Fibroblast of pulmonary artery (primary cell): ENCODE measurements around the gene CCDC32.
A peak's percentile ranks its signal among the peaks of the same experiment; 100 is the strongest.

Source experiments
- DNase-seq: peaks from one replicate; pipeline ENCODE4 v3.0.0-alpha.2; 2010; ENCODE audit warnings: low read depth
- H3K4me3 ChIP-seq: replicated peaks from 2 replicates; pipeline ENCODE4 v1.5.1; 2011; ENCODE audit warnings: low read depth, mild to moderate bottlenecking, control low read depth, low read length, moderate library complexity
- TF ChIP-seq, protein P1 (sequence below): IDR thresholded peaks from 2 replicates; pipeline ENCODE4 v1.5.1; 2011; ENCODE audit warnings: mild to moderate bottlenecking, control low read depth, low read length, inconsistent platforms; ENCODE audit errors: missing control alignments

CCDC32 gene, protein sequence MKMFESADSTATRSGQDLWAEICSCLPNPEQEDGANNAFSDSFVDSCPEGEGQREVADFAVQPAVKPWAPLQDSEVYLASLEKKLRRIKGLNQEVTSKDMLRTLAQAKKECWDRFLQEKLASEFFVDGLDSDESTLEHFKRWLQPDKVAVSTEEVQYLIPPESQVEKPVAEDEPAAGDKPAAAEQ

DNA sequence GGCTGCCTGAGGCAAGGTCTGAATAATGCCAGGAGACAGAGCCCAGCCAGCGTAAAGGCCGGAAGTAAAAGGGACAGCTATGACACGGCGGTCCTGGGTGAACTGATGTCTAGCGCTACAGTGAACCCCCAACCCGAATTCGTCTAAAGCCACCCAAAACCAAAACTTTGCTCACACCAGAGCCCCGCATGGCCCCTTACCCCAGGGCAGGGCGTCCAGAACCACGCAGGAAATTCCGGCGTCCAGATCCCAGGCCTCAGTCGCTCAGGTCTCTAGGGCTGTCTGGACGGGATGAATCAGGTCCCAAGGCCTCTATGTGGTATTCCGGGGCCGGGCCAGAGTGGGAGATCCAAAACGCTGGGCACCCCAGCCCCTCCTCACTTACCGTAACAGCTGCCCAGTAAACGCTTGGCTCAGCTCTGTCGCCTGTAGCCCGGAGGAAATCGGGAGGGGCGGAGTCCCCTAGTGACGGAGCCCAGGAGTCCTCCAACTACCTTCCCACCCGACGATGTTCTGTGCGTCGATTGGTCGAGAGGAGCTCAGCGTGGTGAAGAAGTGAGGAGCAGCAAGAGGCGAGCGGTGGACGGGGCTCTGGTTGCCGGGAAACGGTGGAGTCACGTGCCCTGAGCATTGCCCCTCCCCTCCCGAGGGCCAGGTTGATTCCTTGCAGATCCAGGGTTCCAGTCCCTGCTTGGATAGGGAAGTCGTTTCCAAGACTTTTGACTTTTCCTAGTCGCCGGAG lies at the start of gene CCDC32:
TSS of gene CCDC32 (minus strand) at position 452 of the 742 bp plus-strand sequence. CDS start 2,027 bp downstream, outside the sequence.
- DNase-seq = peak; percentile 99
- peak within 1 kb of the TSS; percentile 97 for H3K4me3 ChIP-seq
- TF ChIP-seq, protein P1, sequence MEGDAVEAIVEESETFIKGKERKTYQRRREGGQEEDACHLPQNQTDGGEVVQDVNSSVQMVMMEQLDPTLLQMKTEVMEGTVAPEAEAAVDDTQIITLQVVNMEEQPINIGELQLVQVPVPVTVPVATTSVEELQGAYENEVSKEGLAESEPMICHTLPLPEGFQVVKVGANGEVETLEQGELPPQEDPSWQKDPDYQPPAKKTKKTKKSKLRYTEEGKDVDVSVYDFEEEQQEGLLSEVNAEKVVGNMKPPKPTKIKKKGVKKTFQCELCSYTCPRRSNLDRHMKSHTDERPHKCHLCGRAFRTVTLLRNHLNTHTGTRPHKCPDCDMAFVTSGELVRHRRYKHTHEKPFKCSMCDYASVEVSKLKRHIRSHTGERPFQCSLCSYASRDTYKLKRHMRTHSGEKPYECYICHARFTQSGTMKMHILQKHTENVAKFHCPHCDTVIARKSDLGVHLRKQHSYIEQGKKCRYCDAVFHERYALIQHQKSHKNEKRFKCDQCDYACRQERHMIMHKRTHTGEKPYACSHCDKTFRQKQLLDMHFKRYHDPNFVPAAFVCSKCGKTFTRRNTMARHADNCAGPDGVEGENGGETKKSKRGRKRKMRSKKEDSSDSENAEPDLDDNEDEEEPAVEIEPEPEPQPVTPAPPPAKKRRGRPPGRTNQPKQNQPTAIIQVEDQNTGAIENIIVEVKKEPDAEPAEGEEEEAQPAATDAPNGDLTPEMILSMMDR = no peak

DNA sequence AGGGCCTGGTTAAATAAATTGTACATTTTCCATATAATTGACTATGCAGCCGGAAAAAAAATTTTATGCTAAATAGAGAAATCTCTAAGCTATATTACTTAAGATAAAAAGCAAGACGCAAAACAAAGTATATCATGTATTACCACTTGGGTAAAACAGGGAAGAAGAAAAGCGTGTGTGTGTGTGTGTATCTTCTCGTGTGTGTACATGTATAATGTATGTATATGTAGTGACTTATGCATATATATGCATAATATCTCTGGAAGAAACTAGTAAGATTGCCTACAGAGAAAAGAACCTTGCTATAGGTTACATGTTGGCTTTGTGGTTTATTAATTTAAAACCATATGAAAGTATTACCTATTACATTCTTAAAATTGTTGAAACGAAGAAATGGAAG lies 48.2 kb upstream of the CCDC32 start:
- DNase-seq = no peak
- no peak overlapping the region for H3K4me3 ChIP-seq
- TF ChIP-seq, protein P1 = no peak

GRCh38 chr15:40603935-40604334 lies 39.1 kb upstream of the CCDC32 start:
- no peak overlapping the region for H3K4me3 ChIP-seq
- DNase-seq = no peak
- TF ChIP-seq, protein P1 = no peak

GRCh38 chr15:40600956-40601355 lies 36.1 kb upstream of the CCDC32 start:
- no peak for DNase-seq
- H3K4me3 ChIP-seq = no peak overlapping the region
- TF ChIP-seq, protein P1 = no peak

DNA sequence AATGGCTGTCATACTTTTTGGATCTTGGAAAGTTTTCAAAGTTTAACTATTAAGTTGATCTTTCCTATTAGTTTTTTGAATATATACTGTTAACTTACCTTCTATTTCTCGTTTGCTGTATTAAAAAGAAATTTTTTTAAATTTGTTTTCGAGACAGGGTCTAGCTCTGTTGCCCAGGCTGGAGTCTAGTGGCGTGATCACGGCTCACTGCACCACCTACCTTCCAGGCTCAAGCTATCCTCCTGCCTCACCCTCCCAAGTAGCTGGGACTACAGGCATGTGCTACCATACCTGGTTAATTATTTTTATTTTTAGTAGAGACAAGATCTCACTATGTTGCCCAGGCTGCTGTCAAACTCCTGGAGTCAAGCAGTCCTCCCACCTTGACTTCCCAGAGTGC lies 33.8 kb upstream of the CCDC32 start:
- no peak for DNase-seq
- H3K4me3 ChIP-seq = no peak overlapping the region
- TF ChIP-seq, protein P1 = no peak

DNA sequence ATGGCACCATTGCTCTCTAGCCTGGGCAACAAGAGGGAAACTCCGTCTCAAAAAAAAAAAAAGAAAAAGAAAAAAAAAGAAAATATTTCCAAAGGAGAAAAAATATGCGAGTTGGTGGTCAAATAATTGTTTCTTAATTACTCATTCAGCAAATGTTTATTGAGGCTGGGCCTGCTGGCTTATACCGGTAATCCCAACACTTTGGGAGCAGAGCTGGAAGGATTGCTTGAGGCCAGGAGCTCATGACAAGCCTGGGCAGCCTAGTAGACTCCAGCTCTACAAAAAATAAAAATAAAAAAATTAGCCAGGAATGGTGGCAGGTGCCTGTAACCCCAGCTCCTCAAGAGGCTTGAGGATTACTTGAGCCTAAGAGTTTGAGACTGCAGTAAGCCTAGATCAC lies 33.3 kb upstream of the CCDC32 start:
- no peak for DNase-seq
- H3K4me3 ChIP-seq = no peak overlapping the region
- TF ChIP-seq, protein P1 = no peak
